GM12891 (cell line): ENCODE measurements around the gene VAMP1.

Source experiments
- DNase-seq: peaks from one replicate; pipeline ENCODE4 v3.0.0; 2011; ENCODE audit warnings: low spot score; ENCODE audit not compliant: insufficient read length
- FAIRE-seq: peaks from 2 replicates; lab custom pipeline; 2011; peaks lifted over from hg19 to GRCh38; lab: Jason Lieb, UNC
- PAX5 ChIP-seq: IDR thresholded peaks from 2 replicates; pipeline ENCODE4 v1.6.1; 2011; ENCODE audit warnings: low read length, moderate library complexity, mild to moderate bottlenecking; ENCODE audit not compliant: insufficient read depth, severe bottlenecking
- POLR2A ChIP-seq: IDR thresholded peaks from 2 replicates; pipeline ENCODE4 v1.6.1; 2011; ENCODE audit warnings: low read depth, low read length, control low read depth
- POLR2AphosphoS5 ChIP-seq: IDR thresholded peaks from 2 replicates; pipeline ENCODE4 v1.6.1; 2011; ENCODE audit warnings: low read depth, low read length, control low read depth
- POU2F2 ChIP-seq: IDR thresholded peaks from 2 replicates; pipeline ENCODE4 v1.6.1; 2011; ENCODE audit warnings: low read depth, mild to moderate bottlenecking, control low read depth, low read length, moderate library complexity
- SPI1 ChIP-seq: IDR thresholded peaks from 2 replicates; pipeline ENCODE4 v1.6.1; 2011; ENCODE audit warnings: low read depth, low read length, control low read depth
- TAF1 ChIP-seq: IDR thresholded peaks from 2 replicates; pipeline ENCODE4 v1.6.1; 2011; ENCODE audit warnings: low read depth, low read length, control low read depth

VAMP1 gene

GRCh38 chr12:6425590-6426531, 44.6 kb downstream of the VAMP1 start:
- DNase-seq: no peak
- TF ChIP-seq POU2F2: no peak
- no peak for TF ChIP-seq PAX5
- no peak for TF ChIP-seq TAF1
- TF ChIP-seq SPI1: no peak
- no peak for TF ChIP-seq POLR2AphosphoS5
- no peak for TF ChIP-seq POLR2A
- FAIRE-seq: peak; percentile 88

GRCh38 chr12:6424866-6425265, 45.6 kb downstream of the VAMP1 start:
- FAIRE-seq (no peak), DNase-seq (no peak)
- TF ChIP-seq POU2F2 (no peak), TAF1 (no peak), POLR2A (no peak), PAX5 (no peak), POLR2AphosphoS5 (no peak), SPI1 (no peak)

- no peak for FAIRE-seq
- no peak for TF ChIP-seq PAX5
- no peak for TF ChIP-seq POLR2AphosphoS5
- no peak for TF ChIP-seq POLR2A
- TF ChIP-seq POU2F2: no peak
- TF ChIP-seq TAF1: no peak
- no peak for TF ChIP-seq SPI1
- DNase-seq: no peak
Measured at GRCh38 chr12:6424008-6424347, 46.5 kb downstream of the VAMP1 start.

GRCh38 chr12:6423267-6424007, 47.0 kb downstream of the VAMP1 start:
- TF ChIP-seq PAX5 (no peak), SPI1 (no peak), POLR2AphosphoS5 (no peak), POLR2A (no peak), POU2F2 (no peak), TAF1 (no peak)
- peak; percentile 94 for FAIRE-seq
- DNase-seq: peak; percentile 56

GRCh38 chr12:6420364-6420763, 50.1 kb downstream of the VAMP1 start:
- TF ChIP-seq POU2F2 (no peak), PAX5 (no peak), SPI1 (no peak), TAF1 (no peak), POLR2AphosphoS5 (no peak), POLR2A (no peak)
- FAIRE-seq: no peak
- no peak for DNase-seq

- no peak for TF ChIP-seq SPI1
- no peak for TF ChIP-seq POLR2A
- TF ChIP-seq POU2F2: no peak
- TF ChIP-seq PAX5: no peak
- TF ChIP-seq POLR2AphosphoS5: no peak
- no peak for TF ChIP-seq TAF1
- DNase-seq (no peak), FAIRE-seq (no peak)
Measured at GRCh38 chr12:6418796-6419195, 51.7 kb downstream of the VAMP1 start.

- no peak for DNase-seq
- TF ChIP-seq POLR2AphosphoS5 (no peak), SPI1 (peak; percentile 78)
- FAIRE-seq: peak; percentile 65
Measured at GRCh38 chr12:6416596-6416995, 53.9 kb downstream of the VAMP1 start.
